ENCODE measurements around the gene PHC2.

Gene PHC2

DNA sequence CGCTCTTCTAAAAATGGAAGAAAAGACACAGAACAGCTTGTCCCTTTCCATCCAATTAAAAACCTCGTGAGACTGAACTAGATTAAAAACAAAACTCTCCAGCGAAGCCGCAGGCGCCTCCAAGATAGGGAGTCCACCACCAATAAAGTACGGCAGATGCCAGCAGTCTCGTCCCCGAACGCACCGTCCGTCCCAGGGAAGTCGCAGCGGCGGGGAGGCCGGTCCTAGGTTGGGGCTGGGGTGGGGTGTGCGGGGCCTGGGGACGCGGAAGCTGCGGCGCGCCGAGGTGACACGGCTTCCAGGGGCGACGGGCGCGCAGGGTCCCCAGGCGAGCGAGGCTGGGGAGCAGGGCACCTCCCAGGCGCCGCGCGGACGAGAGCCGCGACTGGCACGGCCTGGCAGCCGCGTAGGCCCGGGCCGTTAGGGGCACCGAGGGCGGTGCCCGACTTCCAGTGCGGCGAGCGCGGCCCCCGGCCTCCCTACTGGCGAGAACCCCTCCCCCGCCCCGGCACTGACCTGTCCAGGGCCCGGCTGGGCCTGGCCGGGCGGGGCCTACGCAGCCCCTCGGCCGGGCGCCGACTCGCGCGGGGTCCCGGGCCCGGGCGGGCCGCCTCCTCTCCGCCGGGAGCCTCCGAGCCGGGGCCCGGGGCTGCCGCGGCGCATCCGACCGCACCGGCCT is 81.7 kb downstream of the PHC2 start:
- ChIA-PET CTCF (interaction anchor here (0.9 to 2.1 kb wide), 2 partner anchors 46 to 53 kb away, joined by 4 to 6 read pairs; no protein-coding TSS in a partner anchor), POLR2A (interaction anchor here (0.6 to 1.6 kb wide), 16 partner anchors 11 to 546 kb away, joined by 3 to 9 read pairs (median 4); partner anchors contain the start of gene TRIM62)
- H3K4me1 ChIP-seq (ENCODE audit: control insufficient read depth, insufficient read depth, low read length): peaks cover 17% of the 10 kb centered on the region
- TF ChIP-seq, protein P1, sequence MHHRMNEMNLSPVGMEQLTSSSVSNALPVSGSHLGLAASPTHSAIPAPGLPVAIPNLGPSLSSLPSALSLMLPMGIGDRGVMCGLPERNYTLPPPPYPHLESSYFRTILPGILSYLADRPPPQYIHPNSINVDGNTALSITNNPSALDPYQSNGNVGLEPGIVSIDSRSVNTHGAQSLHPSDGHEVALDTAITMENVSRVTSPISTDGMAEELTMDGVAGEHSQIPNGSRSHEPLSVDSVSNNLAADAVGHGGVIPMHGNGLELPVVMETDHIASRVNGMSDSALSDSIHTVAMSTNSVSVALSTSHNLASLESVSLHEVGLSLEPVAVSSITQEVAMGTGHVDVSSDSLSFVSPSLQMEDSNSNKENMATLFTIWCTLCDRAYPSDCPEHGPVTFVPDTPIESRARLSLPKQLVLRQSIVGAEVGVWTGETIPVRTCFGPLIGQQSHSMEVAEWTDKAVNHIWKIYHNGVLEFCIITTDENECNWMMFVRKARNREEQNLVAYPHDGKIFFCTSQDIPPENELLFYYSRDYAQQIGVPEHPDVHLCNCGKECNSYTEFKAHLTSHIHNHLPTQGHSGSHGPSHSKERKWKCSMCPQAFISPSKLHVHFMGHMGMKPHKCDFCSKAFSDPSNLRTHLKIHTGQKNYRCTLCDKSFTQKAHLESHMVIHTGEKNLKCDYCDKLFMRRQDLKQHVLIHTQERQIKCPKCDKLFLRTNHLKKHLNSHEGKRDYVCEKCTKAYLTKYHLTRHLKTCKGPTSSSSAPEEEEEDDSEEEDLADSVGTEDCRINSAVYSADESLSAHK (tag by site-specific recombination; IDR thresholded peaks at IDR 0.05): no peak
- TF ChIP-seq, protein P2, sequence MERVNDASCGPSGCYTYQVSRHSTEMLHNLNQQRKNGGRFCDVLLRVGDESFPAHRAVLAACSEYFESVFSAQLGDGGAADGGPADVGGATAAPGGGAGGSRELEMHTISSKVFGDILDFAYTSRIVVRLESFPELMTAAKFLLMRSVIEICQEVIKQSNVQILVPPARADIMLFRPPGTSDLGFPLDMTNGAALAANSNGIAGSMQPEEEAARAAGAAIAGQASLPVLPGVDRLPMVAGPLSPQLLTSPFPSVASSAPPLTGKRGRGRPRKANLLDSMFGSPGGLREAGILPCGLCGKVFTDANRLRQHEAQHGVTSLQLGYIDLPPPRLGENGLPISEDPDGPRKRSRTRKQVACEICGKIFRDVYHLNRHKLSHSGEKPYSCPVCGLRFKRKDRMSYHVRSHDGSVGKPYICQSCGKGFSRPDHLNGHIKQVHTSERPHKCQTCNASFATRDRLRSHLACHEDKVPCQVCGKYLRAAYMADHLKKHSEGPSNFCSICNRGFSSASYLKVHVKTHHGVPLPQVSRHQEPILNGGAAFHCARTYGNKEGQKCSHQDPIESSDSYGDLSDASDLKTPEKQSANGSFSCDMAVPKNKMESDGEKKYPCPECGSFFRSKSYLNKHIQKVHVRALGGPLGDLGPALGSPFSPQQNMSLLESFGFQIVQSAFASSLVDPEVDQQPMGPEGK (tag by site-specific recombination; IDR thresholded peaks at IDR 0.05): no peak
- TF ChIP-seq HOXA7 (CRISPR knock-in tag; IDR thresholded peaks at IDR 0.05; ENCODE audit: borderline replicate concordance): no peak
- TF ChIP-seq ZNF19 (tag by site-specific recombination; IDR thresholded peaks at IDR 0.05; ENCODE audit: low read depth): no peak
- TF ChIP-seq ZIC2 (tag by site-specific recombination; IDR thresholded peaks at IDR 0.05): no peak
- no peak for TF ChIP-seq ZFP41 (tag by site-specific recombination; IDR thresholded peaks at IDR 0.05; ENCODE audit: borderline replicate concordance)
- no peak for TF ChIP-seq ZNF274 (IDR thresholded peaks at IDR 0.05; ENCODE audit: low read length)
- TF ChIP-seq ZNF274 (tag by site-specific recombination; IDR thresholded peaks at IDR 0.05; ENCODE audit: borderline replicate concordance): no peak
- TF ChIP-seq, protein P3, sequence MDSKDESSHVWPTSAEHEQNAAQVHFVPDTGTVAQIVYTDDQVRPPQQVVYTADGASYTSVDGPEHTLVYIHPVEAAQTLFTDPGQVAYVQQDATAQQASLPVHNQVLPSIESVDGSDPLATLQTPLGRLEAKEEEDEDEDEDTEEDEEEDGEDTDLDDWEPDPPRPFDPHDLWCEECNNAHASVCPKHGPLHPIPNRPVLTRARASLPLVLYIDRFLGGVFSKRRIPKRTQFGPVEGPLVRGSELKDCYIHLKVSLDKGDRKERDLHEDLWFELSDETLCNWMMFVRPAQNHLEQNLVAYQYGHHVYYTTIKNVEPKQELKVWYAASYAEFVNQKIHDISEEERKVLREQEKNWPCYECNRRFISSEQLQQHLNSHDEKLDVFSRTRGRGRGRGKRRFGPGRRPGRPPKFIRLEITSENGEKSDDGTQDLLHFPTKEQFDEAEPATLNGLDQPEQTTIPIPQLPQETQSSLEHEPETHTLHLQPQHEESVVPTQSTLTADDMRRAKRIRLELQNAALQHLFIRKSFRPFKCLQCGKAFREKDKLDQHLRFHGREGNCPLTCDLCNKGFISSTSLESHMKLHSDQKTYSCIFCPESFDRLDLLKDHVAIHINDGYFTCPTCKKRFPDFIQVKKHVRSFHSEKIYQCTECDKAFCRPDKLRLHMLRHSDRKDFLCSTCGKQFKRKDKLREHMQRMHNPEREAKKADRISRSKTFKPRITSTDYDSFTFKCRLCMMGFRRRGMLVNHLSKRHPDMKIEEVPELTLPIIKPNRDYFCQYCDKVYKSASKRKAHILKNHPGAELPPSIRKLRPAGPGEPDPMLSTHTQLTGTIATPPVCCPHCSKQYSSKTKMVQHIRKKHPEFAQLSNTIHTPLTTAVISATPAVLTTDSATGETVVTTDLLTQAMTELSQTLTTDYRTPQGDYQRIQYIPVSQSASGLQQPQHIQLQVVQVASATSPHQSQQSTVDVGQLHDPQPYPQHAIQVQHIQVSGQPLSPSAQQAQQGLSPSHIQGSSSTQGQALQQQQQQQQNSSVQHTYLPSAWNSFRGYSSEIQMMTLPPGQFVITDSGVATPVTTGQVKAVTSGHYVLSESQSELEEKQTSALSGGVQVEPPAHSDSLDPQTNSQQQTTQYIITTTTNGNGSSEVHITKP (tag by site-specific recombination; IDR thresholded peaks at IDR 0.05): no peak
- no peak for TF ChIP-seq ZNF76 (tag by site-specific recombination; IDR thresholded peaks at IDR 0.05; ENCODE audit: borderline replicate concordance, low read depth)
- TF ChIP-seq KLF16 (tag by site-specific recombination; IDR thresholded peaks at IDR 0.05): no peak
- no peak for TF ChIP-seq ZNF10 (tag by site-specific recombination; IDR thresholded peaks at IDR 0.05)
- TF ChIP-seq GLIS2 (tag by site-specific recombination; IDR thresholded peaks at IDR 0.05): 0 out of 2 replicates have a peak, but pooled peaks have one; percentile 50
- TF ChIP-seq, protein P4, sequence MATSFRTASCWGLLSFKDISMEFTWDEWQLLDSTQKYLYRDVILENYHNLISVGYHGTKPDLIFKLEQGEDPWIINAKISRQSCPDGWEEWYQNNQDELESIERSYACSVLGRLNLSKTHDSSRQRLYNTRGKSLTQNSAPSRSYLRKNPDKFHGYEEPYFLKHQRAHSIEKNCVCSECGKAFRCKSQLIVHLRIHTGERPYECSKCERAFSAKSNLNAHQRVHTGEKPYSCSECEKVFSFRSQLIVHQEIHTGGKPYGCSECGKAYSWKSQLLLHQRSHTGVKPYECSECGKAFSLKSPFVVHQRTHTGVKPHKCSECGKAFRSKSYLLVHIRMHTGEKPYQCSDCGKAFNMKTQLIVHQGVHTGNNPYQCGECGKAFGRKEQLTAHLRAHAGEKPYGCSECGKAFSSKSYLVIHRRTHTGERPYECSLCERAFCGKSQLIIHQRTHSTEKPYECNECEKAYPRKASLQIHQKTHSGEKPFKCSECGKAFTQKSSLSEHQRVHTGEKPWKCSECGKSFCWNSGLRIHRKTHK (tag by site-specific recombination; IDR thresholded peaks at IDR 0.05): no peak
- no peak for TF ChIP-seq IKZF3 (tag by site-specific recombination; IDR thresholded peaks at IDR 0.05)
- TF ChIP-seq ZNF473 (tag by site-specific recombination; IDR thresholded peaks at IDR 0.05): no peak
- TF ChIP-seq ZFP3 (tag by site-specific recombination; IDR thresholded peaks at IDR 0.05; ENCODE audit: low read depth): no peak
- no peak for TF ChIP-seq ZNF426 (tag by site-specific recombination; IDR thresholded peaks at IDR 0.05)
- TF ChIP-seq ZBTB17 (tag by site-specific recombination; IDR thresholded peaks at IDR 0.05): no peak
- no peak for TF ChIP-seq ZEB2 (tag by site-specific recombination; IDR thresholded peaks at IDR 0.05)
- 0 out of 2 replicates have a peak, but pooled peaks have one; percentile 10 for TF ChIP-seq ZNF677 (tag by site-specific recombination; IDR thresholded peaks at IDR 0.05)
- no peak for TF ChIP-seq ZFHX2 (tag by site-specific recombination; conservative IDR thresholded peaks at IDR 0.05)
- no peak for TF ChIP-seq KLF17 (tag by site-specific recombination; IDR thresholded peaks at IDR 0.05)
- TF ChIP-seq ZBTB20 (tag by site-specific recombination; IDR thresholded peaks at IDR 0.05): peak; percentile 35; the same call in 1 of the 2 replicates
- TF ChIP-seq SCRT1 (tag by site-specific recombination; IDR thresholded peaks at IDR 0.05; ENCODE audit: borderline replicate concordance): no peak
- TF ChIP-seq ZBTB8A (tag by site-specific recombination; IDR thresholded peaks at IDR 0.05): peak; percentile 16; the same call in 1 of the 2 replicates

More for the DNA sequence above, 81.7 kb downstream of the PHC2 start:
- H3K36me3 ChIP-seq (ENCODE audit: control insufficient read depth in 2 of 2, insufficient read depth in 1 of 2, low read length in 2 of 2): peaks cover 0 to 29% of the 10 kb centered on the region in 2 experiments; a peak in 2 of 3 replicates
- peak overlapping the region; percentile 87 for H3K27ac ChIP-seq (ENCODE audit: extremely low read depth, low read depth, low read length)
- no peaks in the 10 kb centered on the region for H3K9me3 ChIP-seq (ENCODE audit: control insufficient read depth, insufficient read depth, low read depth, low read length)
- peak overlapping the region; percentile 66 for H3K4me3 ChIP-seq (ENCODE audit: low read depth, low read length)
